SK-N-MC (cell line): ENCODE results near the gene ADAP1.

Experiments
- EZH2 ChIP-seq: fragments of 200-600 bp; sonication (generic); IDR thresholded peaks from one replicate; pipeline ENCODE4 v1.6.1; 2017; ENCODE audit warnings: antibody characterized with exemption
- FOXP2 ChIP-seq: optimal IDR thresholded peaks from 2 replicates; pipeline ENCODE3; 2011; ENCODE audit warnings: mild to moderate bottlenecking, moderate library complexity; ENCODE audit not compliant: insufficient read depth; ENCODE audit errors: extremely low read length, control extremely low read depth
- POLR2AphosphoS5 ChIP-seq: IDR thresholded peaks from 2 replicates; pipeline ENCODE4 v1.6.1; 2012; ENCODE audit warnings: mild to moderate bottlenecking, low read depth, low read length, borderline replicate concordance

- TF ChIP-seq EZH2 (no peak), POLR2AphosphoS5 (no peak), FOXP2 (no peak)
Observed at GRCh38 chr7:994592-995308, 40.3 kb upstream of the ADAP1 start.
